HL-60/S4 treated with retinoic acid at 250 ng/mL for 4 days and 3 days (cell line): ENCODE measurements around the gene ITM2C.

ENCODE experiments used
- in situ Hi-C: fragments of 300-500 bp; cut with MboI; formaldehyde crosslinking; loops from 2 replicates; pipeline ENCODE4 v1.7.0; 2022; ENCODE audit warnings: low sequenced_read_pairs

The ITM2C gene

DNA sequence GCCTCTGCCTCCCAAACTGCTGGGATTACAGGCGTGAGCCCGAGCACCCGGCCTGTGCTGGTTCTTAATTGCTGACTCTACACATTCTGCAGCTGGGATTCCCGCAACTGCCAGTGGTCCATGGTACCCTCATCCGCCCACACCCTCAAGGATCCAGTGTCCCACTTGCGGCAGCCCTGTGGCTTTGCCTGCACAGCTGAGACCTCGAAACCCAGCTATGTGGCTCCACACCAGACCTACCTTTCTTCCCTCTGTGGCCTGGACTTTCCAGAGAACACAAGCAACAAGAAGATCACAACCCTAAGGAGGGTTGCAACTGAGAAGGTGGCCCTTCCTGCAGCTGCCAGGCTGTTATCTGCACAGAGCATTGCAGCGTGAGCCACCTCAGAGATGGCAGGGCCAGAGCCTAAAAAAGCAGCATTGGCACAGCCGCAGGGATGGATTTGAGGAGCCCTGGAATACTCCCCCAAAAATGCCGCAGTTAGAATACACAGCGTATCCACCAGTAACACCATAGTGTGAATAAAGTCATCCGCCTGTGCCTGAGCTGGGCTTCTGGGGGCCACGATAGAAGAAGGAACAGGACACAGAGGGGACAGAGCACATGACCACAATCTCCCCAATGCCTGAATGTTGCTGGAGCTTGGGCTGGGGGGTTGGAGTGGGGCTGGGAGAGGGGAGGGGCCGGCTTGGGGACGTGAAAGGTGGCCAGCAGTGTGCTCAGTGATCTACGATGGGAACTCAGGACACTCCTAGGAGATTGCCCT, 58.4 kb downstream of the ITM2C start:
- in situ Hi-C loops, result no loop called here

GRCh38 chr2:230924092-230924469, 59.3 kb downstream of the ITM2C start:
- in situ Hi-C loops, result no loop called here

DNA sequence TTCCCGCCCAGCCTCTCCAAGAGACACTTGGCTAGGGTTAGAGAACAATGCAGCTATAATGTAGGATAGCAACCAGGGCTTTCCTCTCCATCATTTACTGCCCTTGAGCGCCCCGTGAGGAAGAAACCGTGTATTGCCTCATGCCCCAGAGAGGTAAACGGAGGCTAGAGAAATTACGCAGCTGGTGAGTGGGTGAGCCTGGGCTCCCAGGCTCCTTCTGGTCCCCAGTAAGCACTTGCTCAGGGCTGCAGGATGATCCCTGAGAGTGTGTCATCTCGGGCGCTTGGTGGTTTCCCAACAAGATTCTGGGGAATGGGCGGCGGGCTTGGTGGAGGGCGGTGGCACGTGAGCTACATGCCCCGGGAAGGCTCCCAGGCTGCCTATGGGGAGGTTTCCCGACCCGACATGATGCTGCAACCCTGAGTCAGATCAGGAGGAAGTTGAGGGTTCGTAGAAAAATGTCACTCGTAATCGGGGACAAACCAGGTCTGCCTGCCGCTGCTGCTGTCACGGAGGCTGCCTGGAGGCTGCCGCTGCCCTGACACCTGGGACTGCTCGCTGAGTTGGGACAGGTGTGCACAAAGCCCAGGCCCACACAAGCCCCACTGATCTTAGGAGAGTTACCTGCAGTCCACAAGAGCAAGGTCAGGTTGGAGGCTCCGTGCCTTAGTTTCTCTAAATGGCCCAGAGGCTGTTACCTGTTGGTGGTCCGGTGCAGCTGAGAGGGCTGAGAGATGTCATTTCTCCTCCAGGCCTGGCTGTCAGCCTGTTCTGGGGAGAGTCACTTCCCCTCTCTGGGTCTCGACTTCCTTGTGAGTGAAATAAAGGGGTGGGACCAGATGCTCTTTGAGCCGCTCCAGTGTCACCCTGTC, 60.0 kb downstream of the ITM2C start, which contains the start of gene GPR55:
TSS of gene GPR55 (minus strand) at position 773 of the 872 bp plus-strand sequence. CDS start 14,280 bp downstream, outside the sequence.
- in situ Hi-C loops, result no loop called here

- in situ Hi-C loops, result no loop called here
Measured at GRCh38 chr2:230925443-230925878, 60.7 kb downstream of the ITM2C start.

DNA sequence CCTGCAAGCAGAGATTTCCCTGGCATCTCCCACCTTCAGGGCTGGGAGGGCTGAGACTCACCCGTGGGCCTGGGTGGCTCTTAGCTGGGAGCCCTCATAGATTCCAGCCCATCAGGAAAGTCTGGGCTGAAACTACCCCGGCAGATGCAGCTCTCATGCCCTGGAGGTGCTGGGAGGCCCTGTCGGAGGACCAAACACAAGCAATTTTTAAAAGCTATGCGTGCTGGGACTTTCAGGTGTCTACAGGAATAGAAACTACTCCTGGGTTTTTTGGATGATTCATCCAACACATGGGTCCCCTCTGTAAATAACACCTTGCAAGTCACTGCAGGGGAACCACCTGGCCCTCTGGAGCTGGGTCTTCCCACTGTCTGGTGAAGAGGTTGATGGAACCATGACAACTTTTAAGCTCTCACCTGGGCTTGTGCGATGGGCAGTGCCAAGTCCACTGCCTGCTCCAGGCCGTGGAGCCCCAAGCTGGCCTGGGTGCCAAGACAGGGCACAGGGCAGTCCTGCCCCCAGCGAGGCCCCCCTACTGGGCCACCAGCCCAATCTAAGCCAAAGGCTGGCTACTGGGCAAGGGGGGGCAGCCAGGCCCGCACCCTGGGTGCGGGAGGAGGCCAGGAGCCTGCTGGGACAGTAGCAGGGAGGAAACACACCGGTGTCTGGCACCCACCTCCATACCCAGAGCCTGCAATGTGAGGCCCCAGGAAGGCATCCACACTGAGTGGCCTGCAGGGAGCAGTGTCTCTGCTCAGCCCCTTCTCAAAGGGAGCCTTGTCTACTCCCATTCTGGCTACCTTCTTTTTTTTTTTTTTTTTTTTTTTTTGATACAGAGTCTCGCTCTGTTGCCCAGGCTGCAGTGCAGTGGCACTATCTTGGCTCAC, 61.4 kb downstream of the ITM2C start:
- in situ Hi-C loops, result no loop called here

- in situ Hi-C loops, result no loop called here
Measured at GRCh38 chr2:230927711-230928341, 63.1 kb downstream of the ITM2C start.
